Keratinocyte (primary cell): ENCODE data around the gene ALDOA.

Source experiments
- EZH2 ChIP-seq: IDR thresholded peaks from one replicate; pipeline ENCODE4 v1.6.1; 2012; ENCODE audit warnings: inconsistent platforms, mild to moderate bottlenecking, low read length, moderate library complexity
- TF ChIP-seq, protein P1 (sequence below), 3 experiments: IDR thresholded peaks in 1 of 3; conservative IDR thresholded peaks in 1 of 3; optimal IDR thresholded peaks in 1 of 3; 2 replicates in 2 of 3; 3 replicates in 1 of 3; pipeline versions ENCODE3 to v1.5.1; 2011; ENCODE audit warnings: low read length in 3 of 3, mild to moderate bottlenecking in 3 of 3, moderate library complexity in 2 of 3, control low read depth in 1 of 3, inconsistent platforms in 1 of 3; ENCODE audit not compliant: insufficient read depth in 2 of 3; ENCODE audit errors: extremely low read depth in 1 of 3

- TF ChIP-seq, protein P1, sequence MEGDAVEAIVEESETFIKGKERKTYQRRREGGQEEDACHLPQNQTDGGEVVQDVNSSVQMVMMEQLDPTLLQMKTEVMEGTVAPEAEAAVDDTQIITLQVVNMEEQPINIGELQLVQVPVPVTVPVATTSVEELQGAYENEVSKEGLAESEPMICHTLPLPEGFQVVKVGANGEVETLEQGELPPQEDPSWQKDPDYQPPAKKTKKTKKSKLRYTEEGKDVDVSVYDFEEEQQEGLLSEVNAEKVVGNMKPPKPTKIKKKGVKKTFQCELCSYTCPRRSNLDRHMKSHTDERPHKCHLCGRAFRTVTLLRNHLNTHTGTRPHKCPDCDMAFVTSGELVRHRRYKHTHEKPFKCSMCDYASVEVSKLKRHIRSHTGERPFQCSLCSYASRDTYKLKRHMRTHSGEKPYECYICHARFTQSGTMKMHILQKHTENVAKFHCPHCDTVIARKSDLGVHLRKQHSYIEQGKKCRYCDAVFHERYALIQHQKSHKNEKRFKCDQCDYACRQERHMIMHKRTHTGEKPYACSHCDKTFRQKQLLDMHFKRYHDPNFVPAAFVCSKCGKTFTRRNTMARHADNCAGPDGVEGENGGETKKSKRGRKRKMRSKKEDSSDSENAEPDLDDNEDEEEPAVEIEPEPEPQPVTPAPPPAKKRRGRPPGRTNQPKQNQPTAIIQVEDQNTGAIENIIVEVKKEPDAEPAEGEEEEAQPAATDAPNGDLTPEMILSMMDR (optimal IDR thresholded peaks at IDR 0.05 in 1 of 3, IDR thresholded peaks at IDR 0.05 in 1 of 3, conservative IDR thresholded peaks at IDR 0.05 in 1 of 3; ENCODE audit: extremely low read depth in 1 of 3, insufficient read depth in 2 of 3, low read length in 3 of 3) = no peak
- TF ChIP-seq EZH2 = no peak
These were observed 38.9 kb downstream of the ALDOA start for GRCh38 chr16:30104492-30104891.
